ENCODE measurements around the gene HSPA1A. TPM values are rescaled to one million over a fixed set of nuclear protein-coding genes. Genes with fewer than 3 reads are reported as not detected.

HSPA1A gene
- total and polyA plus RNA-seq, 10 donors: 16.4 to 384 (median 122) TPM

DNA sequence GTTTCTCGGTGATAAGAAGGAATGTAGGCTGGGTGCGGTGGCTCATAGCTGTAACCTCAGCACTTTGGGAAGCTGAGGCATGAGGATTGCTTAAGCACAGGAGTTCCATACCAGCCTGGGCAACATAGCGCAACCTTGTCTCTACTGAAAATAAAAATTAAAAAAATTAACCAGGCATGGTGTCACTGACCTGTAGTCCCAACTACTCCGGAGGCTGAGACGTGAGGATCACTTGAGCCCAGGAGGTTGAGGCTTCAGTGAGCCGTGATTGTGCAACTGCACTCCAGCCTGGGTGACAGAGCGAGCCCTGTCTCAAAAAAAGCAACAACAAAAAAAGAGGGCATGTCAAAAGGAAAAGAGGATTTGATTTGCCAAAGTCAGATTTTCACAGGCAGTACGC, 43.4 kb downstream of the HSPA1A start:
- Histone ChIP-seq H3K9me3 (no peaks in the 10 kb centered on the region), H3K4me3 (no peak overlapping the region), H3K27ac (no peak overlapping the region), H3K27me3 (replicated peaks in 1 of 7) (no peaks in the 10 kb centered on the region), H3K4me1 (peaks cover 9 to 27% (median 17%) of the 10 kb centered on the region in 6 donors), H3K36me3 (peaks cover 3 to 59% (median 39%) of the 10 kb centered on the region in 6 donors)
- intact Hi-C loops (cut with DNase I; ENCODE audit: low total_unique reads): no loop called here
- DNase-seq: no peak
- 85 to 95% (median 94%) methylated on average over 8 of the region's 8 CpGs for WGBS, 5 donors
- TF ChIP-seq POLR2AphosphoS5 (IDR thresholded peaks at IDR 0.05): no peak
- no peak for TF ChIP-seq POLR2A (IDR thresholded peaks at IDR 0.05)
- TF ChIP-seq, protein P1, sequence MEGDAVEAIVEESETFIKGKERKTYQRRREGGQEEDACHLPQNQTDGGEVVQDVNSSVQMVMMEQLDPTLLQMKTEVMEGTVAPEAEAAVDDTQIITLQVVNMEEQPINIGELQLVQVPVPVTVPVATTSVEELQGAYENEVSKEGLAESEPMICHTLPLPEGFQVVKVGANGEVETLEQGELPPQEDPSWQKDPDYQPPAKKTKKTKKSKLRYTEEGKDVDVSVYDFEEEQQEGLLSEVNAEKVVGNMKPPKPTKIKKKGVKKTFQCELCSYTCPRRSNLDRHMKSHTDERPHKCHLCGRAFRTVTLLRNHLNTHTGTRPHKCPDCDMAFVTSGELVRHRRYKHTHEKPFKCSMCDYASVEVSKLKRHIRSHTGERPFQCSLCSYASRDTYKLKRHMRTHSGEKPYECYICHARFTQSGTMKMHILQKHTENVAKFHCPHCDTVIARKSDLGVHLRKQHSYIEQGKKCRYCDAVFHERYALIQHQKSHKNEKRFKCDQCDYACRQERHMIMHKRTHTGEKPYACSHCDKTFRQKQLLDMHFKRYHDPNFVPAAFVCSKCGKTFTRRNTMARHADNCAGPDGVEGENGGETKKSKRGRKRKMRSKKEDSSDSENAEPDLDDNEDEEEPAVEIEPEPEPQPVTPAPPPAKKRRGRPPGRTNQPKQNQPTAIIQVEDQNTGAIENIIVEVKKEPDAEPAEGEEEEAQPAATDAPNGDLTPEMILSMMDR (IDR thresholded peaks at IDR 0.05 in 8 of 11, conservative IDR thresholded peaks at IDR 0.05 in 3 of 11): no peak

DNA sequence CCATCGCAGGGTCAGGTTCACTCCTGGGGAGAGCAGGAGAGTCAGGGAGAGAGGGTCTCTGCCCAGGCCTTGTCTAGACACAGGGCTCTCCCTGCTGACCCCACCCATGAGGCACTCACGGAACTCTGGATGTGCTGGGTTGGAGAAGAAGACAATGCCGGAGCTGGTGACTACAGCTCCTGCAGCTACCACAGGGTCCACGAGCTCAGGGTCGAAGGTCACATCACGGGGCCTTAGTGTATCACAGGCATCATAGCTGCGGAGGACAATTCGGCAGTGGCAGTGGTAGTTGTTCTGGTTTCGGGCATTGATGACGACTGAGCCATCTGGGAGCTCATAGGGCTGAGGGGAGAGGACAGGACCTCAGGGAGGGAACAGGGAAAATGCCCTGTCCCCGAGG, 44.6 kb downstream of the HSPA1A start:
- Histone ChIP-seq H3K27me3 (replicated peaks in 1 of 7) (no peaks in the 10 kb centered on the region), H3K4me1 (peaks cover 14 to 39% (median 27%) of the 10 kb centered on the region in 6 donors), H3K9me3 (no peaks in the 10 kb centered on the region), H3K27ac (no peak overlapping the region), H3K4me3 (no peak overlapping the region), H3K36me3 (peaks cover 3 to 59% (median 39%) of the 10 kb centered on the region in 6 donors)
- TF ChIP-seq, protein P1 (IDR thresholded peaks at IDR 0.05 in 8 of 11, conservative IDR thresholded peaks at IDR 0.05 in 3 of 11): no peak
- no peak for TF ChIP-seq POLR2AphosphoS5 (IDR thresholded peaks at IDR 0.05)
- no peak for DNase-seq
- intact Hi-C loops (cut with DNase I; ENCODE audit: low total_unique reads): no loop called here
- WGBS, 5 donors: 88 to 95% (median 94%) methylated on average over 8 to 11 of the region's 11 CpGs

DNA sequence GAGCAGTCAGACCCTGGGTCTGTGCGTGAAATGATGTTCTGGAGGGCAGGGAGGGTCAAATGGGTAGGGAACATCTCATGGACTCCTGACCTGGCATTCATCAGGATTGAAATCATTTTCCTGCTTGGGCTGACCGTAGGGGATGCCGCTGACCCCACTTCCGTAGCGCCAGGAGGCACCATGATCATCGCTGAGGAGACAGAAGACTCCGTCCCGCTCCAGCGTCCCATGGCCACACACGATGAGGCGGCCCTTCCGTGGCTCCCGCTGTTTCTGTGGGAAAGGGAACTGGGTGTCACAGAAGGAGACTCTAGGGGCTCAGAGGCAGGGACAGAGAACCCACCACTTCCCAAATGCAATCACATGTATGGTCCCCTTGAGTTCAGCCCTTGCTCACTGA, 45.0 kb downstream of the HSPA1A start:
- WGBS, 5 donors: 95 to 99% (median 96%) methylated on average over 12 to 13 of the region's 13 CpGs
- no peak for TF ChIP-seq POLR2A (IDR thresholded peaks at IDR 0.05)
- TF ChIP-seq, protein P1 (IDR thresholded peaks at IDR 0.05 in 8 of 11, conservative IDR thresholded peaks at IDR 0.05 in 3 of 11): no peak
- Histone ChIP-seq H3K36me3 (peaks cover 3 to 59% (median 39%) of the 10 kb centered on the region in 6 donors), H3K27me3 (replicated peaks in 1 of 7) (no peaks in the 10 kb centered on the region), H3K9me3 (no peaks in the 10 kb centered on the region), H3K4me3 (no peak overlapping the region), H3K4me1 (peaks cover 14 to 42% (median 27%) of the 10 kb centered on the region in 6 donors), H3K27ac (no peak overlapping the region)
- intact Hi-C loops (cut with DNase I; ENCODE audit: low total_unique reads): no loop called here
- DNase-seq: no peak

DNA sequence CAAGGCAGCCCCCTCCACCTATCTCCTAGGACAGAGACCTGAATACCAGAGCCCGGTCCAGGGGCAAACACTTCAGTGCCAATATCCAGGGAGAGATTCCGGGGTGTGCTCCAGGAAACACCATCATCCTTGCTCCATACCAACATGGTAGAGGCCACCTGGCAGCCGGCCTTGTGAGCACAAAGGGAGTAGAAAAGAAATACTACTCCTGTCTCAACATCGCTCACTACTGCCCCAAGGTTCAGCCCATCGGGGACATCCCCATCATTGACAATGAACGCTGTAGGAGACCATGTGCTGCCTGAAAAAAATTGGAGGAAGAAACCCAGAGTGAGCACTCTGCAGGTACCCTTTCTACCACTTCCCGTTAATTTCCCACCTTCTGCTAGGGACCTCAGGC, 45.8 kb downstream of the HSPA1A start:
- H3K27me3 ChIP-seq (replicated peaks in 1 of 7): no peaks in the 10 kb centered on the region
- 78 to 96% (median 92%) methylated on average over 5 to 7 of the region's 7 CpGs for WGBS, 5 donors
- H3K27ac ChIP-seq: no peak overlapping the region
- intact Hi-C loops (cut with DNase I; ENCODE audit: low total_unique reads): no loop called here
- H3K9me3 ChIP-seq: no peaks in the 10 kb centered on the region
- H3K4me1 ChIP-seq: peaks cover 14 to 42% (median 27%) of the 10 kb centered on the region in 6 donors
- no peak for DNase-seq
- TF ChIP-seq, protein P1 (IDR thresholded peaks at IDR 0.05 in 8 of 11, conservative IDR thresholded peaks at IDR 0.05 in 3 of 11): no peak
- no peak for TF ChIP-seq POLR2AphosphoS5 (IDR thresholded peaks at IDR 0.05)
- TF ChIP-seq POLR2A (IDR thresholded peaks at IDR 0.05): no peak
- H3K36me3 ChIP-seq: peaks cover 3 to 53% (median 39%) of the 10 kb centered on the region in 6 donors
- H3K4me3 ChIP-seq: no peak overlapping the region

Data from spleen (tissue), 11 donors.